Stimulated activated CD8-positive, alpha-beta memory T cell treated with anti-CD3 and anti-CD28 coated beads, Interleukin-4, amount 100 ng/mL, for 4 hours (primary cell): ENCODE data around the gene NTRK3.

ENCODE experiments used
- DNase-seq, 2 donors: peaks; one replicate each; pipeline ENCODE4 v3.0.0-alpha.2; 2020; ENCODE audit warnings: low read depth in 2 of 2, low spot score in 1 of 2

NTRK3 gene

GRCh38 chr15:88232771-88233201 lies 23.8 kb downstream of the NTRK3 start:
- DNase-seq = no peak

DNA sequence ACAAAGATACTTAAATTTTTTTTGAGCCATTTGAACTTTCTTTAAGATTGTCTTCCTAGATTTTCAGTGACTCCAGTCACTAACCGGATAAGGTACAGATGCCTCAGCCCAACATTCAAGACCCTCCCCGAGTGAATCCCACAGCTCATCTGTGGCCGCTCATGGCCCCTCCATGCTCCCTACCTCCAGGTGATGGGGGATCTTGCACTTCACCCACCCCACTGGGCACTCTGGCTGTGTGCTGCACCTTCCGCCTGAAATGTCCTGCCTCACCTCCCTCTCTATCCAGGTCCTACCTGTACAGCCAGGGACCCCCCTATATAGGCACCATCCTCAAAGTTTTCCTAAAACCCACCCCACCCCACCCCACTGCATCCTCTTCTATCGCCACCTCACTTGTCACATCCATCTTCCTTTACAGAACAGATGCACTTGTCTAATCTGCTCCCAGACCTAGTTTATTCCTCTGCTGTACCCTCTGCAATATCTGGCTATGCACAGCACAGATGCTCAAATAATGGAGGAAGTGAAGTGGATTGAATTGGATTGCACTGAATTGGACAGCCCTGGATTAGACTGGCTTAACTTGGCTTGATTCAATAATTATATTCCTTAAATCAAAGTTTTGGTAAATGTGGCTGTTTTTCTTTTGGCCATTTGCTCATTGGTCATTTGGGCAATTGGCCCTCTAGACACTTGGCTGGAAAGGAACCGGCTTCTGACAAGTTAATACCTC lies 24.5 kb downstream of the NTRK3 start:
- DNase-seq = no peak

- DNase-seq = no peak
These were observed 25.7 kb downstream of the NTRK3 start for GRCh38 chr15:88230823-88231222.

DNA sequence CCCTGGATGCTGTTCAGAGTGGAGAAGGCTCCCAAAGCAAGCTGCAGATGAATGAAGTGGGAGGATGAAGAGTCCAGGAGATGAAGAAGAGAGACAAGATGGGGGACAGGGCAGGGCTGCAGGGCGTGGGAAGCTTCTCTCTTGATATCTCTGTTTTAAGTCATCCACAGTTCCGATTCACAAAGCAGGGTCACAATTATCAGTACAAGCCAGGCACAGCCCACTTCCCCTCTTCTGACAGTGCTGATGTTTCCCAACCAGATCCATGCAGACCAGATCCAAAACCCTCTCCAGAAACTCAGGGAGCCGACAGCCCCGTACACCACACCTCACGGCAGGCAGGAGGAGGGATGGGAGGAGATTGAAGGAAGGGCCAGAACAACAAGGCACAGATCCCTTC lies 31.1 kb downstream of the NTRK3 start:
- DNase-seq = no peak

DNA sequence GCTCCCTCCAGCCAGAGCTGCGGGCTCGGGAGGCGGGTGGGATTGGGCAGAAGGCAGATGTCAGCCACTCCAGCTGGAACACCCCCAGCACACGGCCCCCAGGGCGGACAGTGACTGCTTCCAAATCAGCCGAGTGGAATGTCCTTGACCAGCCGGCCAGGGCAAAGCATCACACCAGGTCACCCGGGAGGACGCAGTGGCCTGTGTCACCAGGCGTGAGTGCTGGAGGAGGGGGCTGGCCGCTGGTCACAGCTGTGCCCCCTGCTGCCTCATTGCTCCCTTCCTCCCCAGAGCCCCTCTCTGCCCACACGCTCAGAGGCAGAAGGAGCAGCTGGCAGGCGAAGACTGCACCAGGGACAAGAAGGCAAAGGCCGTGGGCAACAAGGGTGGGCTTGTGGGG lies 33.5 kb downstream of the NTRK3 start:
- DNase-seq = no peak

DNA sequence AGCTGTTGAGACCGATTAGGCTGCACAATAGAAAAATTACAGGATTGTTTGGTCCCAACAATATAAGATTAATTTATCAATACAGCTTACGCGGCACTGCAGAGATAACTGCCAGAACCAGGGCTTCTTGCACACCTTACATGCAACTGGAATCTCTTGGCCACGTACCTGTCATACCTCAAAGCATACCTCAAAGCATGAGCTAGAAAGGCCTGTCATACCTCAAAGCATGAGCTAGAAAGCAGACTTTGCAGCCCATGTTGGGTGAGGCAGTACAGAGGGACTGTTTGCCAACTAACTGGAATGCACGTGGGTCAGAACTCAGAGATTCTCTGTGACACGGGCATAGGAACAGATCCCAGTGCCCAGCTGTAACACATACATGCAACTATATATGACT lies 34.7 kb downstream of the NTRK3 start:
- DNase-seq = no peak

DNA sequence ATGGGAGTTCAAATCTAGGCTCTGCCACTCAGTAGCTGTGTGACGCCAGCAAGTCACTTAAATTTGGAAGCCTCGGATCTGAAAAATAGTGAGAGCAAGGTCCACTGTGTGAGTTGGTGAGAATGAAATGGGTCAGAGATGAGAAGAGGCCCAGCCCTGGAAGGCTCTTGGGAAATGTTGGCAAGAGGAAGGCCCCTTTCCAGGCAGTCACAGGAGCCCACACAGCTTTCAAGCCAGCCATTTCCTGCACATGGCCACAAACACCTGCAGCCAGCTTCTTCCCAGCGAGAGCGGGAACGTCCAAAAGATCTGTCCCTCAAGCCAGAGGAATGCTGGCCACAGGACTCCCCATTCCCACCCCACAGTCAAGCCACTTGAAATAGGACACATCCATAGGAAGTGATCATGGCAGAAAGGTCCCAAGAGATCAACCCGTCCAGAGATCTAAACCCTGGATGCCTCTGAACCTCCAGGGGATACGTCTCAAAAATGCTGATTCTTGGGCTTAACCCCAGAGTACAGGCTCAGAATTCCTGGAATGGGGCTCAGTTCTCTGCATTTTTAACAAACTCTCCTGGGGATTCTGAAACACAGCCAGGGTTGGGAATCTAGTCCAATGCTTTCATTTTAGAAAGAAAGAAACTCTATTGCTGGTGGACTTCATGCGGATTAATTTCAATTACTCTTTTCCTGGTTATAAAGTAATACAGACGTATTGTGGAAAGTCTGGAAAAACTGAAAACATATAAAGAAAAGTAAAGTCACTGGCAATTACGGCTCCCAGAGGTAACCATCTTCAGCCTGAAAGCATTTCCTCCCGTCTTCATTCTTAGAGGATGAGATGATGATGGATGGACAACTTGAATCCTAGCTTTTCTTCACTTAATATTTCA lies 35.9 kb downstream of the NTRK3 start:
- no peak for DNase-seq

- no peak for DNase-seq
These were observed 36.9 kb downstream of the NTRK3 start for GRCh38 chr15:88219623-88220022.

DNA sequence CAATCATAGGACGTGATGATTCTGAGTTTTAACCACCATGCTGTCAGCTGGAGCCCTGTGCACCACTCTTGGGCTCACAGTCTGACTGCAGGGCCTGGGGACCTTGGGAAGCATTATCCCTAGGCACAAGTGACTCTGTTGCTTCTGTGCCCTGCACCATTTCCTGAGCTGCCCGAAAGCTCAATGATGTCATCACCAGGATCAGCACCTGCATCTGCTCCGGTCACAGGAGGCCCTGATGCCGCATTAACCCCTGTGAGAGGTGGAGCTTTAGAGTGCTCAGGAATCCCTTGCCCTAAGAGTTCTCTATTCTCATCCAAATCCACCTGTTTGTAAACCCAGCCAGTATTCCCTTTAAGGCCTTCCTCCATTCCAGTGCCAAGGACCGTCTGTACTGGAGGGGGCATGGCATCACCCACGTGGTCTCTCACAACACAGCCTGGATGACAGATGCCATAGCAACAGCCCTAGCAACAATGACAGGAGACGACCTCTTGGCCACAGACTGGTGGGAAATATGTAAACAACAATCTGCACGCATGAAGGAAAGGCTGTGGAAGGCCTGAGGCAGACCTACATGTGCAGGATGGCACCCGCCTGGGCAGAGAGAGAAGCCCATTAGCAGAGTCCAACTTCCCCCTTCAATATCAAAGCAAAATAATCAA lies 37.9 kb downstream of the NTRK3 start:
- DNase-seq = no peak

- no peak for DNase-seq
These were observed 41.4 kb downstream of the NTRK3 start for GRCh38 chr15:88215066-88215648.

DNA sequence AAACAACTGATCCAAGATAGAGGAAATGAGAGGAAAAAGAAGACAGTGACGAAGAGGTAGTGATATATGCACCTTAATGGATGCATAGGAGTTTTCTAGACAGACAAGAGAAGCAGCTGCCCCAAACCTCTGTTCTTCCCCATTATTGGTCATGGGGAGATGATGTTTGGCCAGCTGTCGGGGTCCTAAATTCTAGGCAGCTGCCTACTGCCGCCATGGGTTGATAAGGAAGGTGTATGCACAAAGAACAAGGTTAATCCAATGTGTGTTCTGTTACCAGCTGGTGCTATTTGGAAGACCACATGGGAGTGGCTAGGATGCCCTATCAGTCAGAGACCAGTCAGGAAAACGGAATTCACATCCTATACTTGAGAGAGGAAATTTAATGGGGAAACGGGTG lies 47.4 kb downstream of the NTRK3 start:
- DNase-seq = no peak

DNA sequence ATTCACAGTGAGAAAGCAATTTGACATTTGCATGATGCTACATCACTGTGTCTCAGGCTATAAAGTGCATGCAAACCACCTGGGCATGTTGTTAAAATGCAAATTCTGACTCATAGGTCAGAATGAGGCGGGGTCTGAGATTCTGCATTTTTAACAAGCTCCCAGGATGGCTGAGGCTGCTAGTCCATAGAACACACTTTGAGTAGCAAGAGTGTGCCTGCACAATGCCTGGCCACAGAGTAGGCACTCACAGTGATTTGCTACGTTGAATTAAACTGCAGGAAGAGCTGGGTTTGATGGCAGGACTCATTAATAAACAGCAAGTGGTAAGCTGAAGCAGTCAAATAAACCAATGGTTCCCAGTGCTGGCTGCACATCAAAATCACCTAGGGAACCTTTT lies 48.1 kb downstream of the NTRK3 start:
- DNase-seq = no peak

- no peak for DNase-seq
These were observed 49.0 kb downstream of the NTRK3 start for GRCh38 chr15:88207565-88207964.

- no peak for DNase-seq
These were observed 52.0 kb downstream of the NTRK3 start for GRCh38 chr15:88204584-88204983.

DNA sequence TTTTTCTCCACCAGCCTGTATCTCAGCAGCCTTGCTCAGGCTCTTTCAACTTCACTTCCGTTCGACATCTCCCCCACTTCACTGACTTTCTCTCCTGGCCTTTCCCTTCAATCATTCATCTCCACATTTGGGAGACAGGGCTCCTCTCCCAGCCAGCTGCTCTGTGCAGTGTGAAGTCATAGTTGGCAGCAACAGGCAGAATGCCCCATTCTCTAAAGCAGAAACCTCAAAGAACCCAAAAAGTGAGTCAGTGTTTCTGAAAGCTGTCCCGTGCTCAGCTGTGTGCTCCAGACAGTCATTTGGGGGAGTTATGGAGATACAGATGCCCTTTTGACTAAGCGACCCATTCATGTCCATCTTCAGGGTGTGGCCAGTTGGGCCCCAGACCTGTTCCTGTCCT lies 54.3 kb downstream of the NTRK3 start:
- DNase-seq = no peak

GRCh38 chr15:88201207-88201606 lies 55.3 kb downstream of the NTRK3 start:
- DNase-seq = no peak

DNA sequence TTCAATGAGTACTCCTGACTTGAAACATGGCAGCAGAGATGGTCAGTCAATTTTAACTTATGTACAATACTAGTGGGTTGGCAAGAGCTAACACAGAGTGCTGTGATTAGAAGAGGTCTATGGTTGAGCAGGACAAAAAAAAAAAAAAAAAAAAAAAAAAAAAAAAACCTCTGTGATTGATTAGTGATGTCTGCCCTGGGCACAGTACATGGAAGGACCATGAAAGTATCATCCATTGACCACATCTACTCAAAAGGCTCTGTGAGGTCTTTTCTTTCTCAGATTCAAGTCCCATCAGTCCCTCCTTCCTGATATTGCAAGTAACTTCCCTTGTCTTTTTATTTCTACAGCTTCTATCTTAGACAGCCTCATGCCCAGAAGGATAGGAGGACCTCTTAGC lies 59.6 kb downstream of the NTRK3 start:
- no peak for DNase-seq

- DNase-seq = no peak
These were observed 62.4 kb downstream of the NTRK3 start for GRCh38 chr15:88194162-88194561.

GRCh38 chr15:88193415-88193814 lies 63.1 kb downstream of the NTRK3 start:
- DNase-seq = no peak

- DNase-seq = no peak
These were observed 64.8 kb downstream of the NTRK3 start for GRCh38 chr15:88191812-88192165.

GRCh38 chr15:88190232-88190631 lies 66.3 kb downstream of the NTRK3 start:
- DNase-seq = no peak

DNA sequence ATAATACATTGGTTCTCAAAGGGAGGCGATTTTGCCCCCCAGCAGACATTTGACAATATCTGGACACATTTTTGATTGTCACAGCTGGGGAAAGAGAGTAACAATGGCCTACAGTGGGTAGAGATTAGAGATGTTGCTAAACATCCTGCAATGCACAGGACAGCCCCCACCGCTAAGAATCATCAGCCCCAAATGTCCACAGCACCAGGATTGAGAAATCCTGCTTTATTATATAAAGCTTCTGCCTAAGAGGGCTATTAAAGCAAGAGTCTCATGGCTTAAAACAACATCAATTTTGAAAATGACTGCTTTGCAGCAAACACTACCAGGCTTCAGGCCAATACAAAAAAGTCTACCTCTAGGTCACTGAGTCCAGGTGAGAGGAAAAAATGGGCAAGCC lies 68.2 kb downstream of the NTRK3 start:
- no peak for DNase-seq
